Small intestine (tissue), 16 donors: ENCODE results near the gene TRIM4. TPM values are rescaled to one million over a fixed set of nuclear protein-coding genes. Genes with fewer than 3 reads are reported as not detected.
A peak's percentile ranks its signal among the peaks of the same experiment; 100 is the strongest.
"Not testable (repeated sequence)": the region's sequence is repeated elsewhere in the genome, so short reads cannot be mapped to it uniquely, and the experiment has no call there.

ENCODE experiments used
- DNase-seq, 2 donors: peaks; one replicate each; pipeline versions ENCODE4 v3.0.0 to v3.0.0-alpha.2; 2013
- FAIRE-seq: peaks from 2 replicates; lab custom pipeline; 2012; peaks lifted over from hg19 to GRCh38; lab: Jason Lieb, UNC
- H3K27ac ChIP-seq, 3 donors: one replicate each; pipeline ENCODE4 v1.5.1; 2013; ENCODE audit warnings: low read length in 2 of 3, mild to moderate bottlenecking in 2 of 3, control low read depth in 1 of 3, inconsistent platforms in 1 of 3, low read depth in 1 of 3, moderate library complexity in 1 of 3
- H3K27me3 ChIP-seq, 3 donors: one replicate each; pipeline ENCODE4 v1.6.1; 2013; ENCODE audit warnings: low read length in 3 of 3, inconsistent platforms in 1 of 3; ENCODE audit not compliant: control insufficient read depth in 3 of 3, insufficient read depth in 3 of 3
- H3K36me3 ChIP-seq, 3 donors: one replicate each; pipeline ENCODE4 v1.6.1; 2013; ENCODE audit warnings: low read length in 3 of 3, inconsistent platforms in 1 of 3, low read depth in 1 of 3, mild to moderate bottlenecking in 1 of 3, moderate library complexity in 1 of 3; ENCODE audit not compliant: control insufficient read depth in 3 of 3, insufficient read depth in 2 of 3
- H3K4me1 ChIP-seq, 3 donors: one replicate each; pipeline ENCODE4 v1.6.1; 2013; ENCODE audit warnings: low read length in 2 of 3, inconsistent platforms in 1 of 3, low read depth in 1 of 3, mild to moderate bottlenecking in 1 of 3, moderate library complexity in 1 of 3; ENCODE audit not compliant: control insufficient read depth in 3 of 3, insufficient read depth in 2 of 3
- H3K4me3 ChIP-seq, 3 donors: one replicate each; pipeline ENCODE4 v1.5.1; 2013; ENCODE audit warnings: low read length in 3 of 3, control low read depth in 1 of 3, inconsistent platforms in 1 of 3, low read depth in 1 of 3, mild to moderate bottlenecking in 1 of 3, moderate library complexity in 1 of 3
- H3K9me3 ChIP-seq, 2 donors: one replicate each; pipeline ENCODE4 v1.6.1; 2013; ENCODE audit warnings: low read depth in 1 of 2, low read length in 1 of 2; ENCODE audit not compliant: control insufficient read depth in 2 of 2, insufficient read depth in 1 of 2
- WGBS, 3 donors: extraction: QIAGEN DNeasy Blood & Tissue Kit; methylation state at CpG; one replicate each; pipeline ENCODE4 v1.1.7; 2013; 5-methylcytosine and 5-hydroxymethylcytosine counted together
- long read RNA-seq, 10 donors: transcript quantifications; one replicate each; lab custom pipeline, GENCODE V29; 2026
- polyA plus RNA-seq, 4 donors: library from polyadenylated mRNA; stranded (reverse) in 3 of 4; unstranded in 1 of 4; fragments of 200-250 nt in 3 of 4; fragments of 120-200 nt in 1 of 4; gene quantifications; one replicate each; pipeline versions ENCODE4 v1.2.1 to v1.2.3, GENCODE V29; 2013
- donor health status: healthy with polysubstance abuse.
- donor health status: control.
- donor health status: control.
- donor health status: Bipolar disorder and iron deficiency.
- donor health status: healthy.

The TRIM4 gene, protein sequence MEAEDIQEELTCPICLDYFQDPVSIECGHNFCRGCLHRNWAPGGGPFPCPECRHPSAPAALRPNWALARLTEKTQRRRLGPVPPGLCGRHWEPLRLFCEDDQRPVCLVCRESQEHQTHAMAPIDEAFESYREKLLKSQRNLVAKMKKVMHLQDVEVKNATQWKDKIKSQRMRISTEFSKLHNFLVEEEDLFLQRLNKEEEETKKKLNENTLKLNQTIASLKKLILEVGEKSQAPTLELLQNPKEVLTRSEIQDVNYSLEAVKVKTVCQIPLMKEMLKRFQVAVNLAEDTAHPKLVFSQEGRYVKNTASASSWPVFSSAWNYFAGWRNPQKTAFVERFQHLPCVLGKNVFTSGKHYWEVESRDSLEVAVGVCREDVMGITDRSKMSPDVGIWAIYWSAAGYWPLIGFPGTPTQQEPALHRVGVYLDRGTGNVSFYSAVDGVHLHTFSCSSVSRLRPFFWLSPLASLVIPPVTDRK
- polyA plus RNA-seq: 10 to 100 TPM; 18.8 to 36.3 (median 20.0) TPM
- long read RNA-seq, donor 1, transcript TRIM4-201 (6 exons, 3,374 nt): major isoform, 11 of 22 reads
- long read RNA-seq, donor 1, partial matches to known transcripts: 0 of 22 reads
- long read RNA-seq, donor 1, other reads (novel, unspliced or antisense): 9 of 22 reads
- long read RNA-seq, donor 2, transcript TRIM4-201 (6 exons, 3,374 nt): major isoform, 6 of 6 reads
- long read RNA-seq, donor 2, partial matches to known transcripts: 0 of 6 reads
- long read RNA-seq, donor 2, other reads (novel, unspliced or antisense): 0 of 6 reads
- long read RNA-seq, donor 3, partial matches to known transcripts: 0 of 2 reads
- long read RNA-seq, donor 3, other reads (novel, unspliced or antisense): 0 of 2 reads
- long read RNA-seq, donor 4: 0 reads
- long read RNA-seq, donor 5, partial matches to known transcripts: 0 of 1 reads
- long read RNA-seq, donor 5, other reads (novel, unspliced or antisense): 0 of 1 reads
- long read RNA-seq, donor 6, partial matches to known transcripts: 0 of 5 reads
- long read RNA-seq, donor 6, other reads (novel, unspliced or antisense): 0 of 5 reads
- long read RNA-seq, donor 7, partial matches to known transcripts: 0 of 3 reads
- long read RNA-seq, donor 7, other reads (novel, unspliced or antisense): 0 of 3 reads
- long read RNA-seq, donor 8: 0 reads
- long read RNA-seq, donor 9, partial matches to known transcripts: 0 of 2 reads
- long read RNA-seq, donor 9, other reads (novel, unspliced or antisense): 0 of 2 reads
- long read RNA-seq, donor 10, partial matches to known transcripts: 0 of 5 reads
- long read RNA-seq, donor 10, other reads (novel, unspliced or antisense): 0 of 5 reads

DNA sequence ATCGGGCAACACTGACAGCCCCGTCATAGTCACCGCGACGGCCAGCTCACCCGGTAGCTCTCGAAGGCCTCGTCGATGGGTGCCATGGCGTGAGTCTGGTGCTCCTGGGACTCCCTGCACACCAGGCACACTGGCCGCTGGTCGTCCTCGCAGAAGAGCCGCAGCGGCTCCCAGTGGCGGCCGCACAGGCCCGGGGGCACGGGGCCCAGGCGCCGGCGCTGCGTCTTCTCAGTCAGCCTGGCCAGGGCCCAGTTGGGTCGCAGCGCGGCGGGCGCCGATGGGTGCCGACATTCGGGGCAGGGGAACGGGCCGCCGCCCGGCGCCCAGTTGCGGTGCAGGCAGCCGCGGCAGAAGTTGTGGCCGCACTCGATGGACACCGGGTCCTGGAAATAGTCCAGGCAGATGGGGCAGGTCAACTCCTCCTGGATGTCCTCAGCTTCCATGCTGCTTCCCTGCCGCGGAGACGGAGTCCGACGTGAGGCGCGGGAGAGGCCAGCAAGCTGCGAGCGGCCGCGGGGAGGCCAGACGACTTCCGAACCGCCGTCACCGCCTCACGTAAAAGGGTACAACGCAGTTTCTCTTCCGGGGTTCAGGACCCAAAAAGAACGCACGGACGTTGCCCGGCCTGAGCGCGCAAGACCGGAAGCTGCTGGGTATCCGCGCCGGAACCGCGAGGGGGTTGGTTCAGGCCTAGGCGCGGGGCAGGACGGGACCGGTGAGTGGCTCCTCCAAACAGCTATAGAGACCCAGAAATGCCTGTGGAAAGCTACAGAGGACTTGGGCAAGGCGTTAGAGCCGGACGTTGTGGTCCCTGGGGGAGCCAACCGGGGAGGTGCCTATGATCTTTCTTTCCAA is at the start of gene TRIM4:
TSS of gene TRIM4 (minus strand) at position 572 of the 855 bp plus-strand sequence. CDS start at position 443, 129 bp downstream.
- DNase-seq (peak; percentile 93 to 95), FAIRE-seq (no peak)
- Histone ChIP-seq H3K9me3 (peaks cover 0 to 3% of the 10 kb centered on the region in 2 donors), H3K4me3 (peak within 1 kb of the TSS; percentile 67 to 92 (median 86)), H3K27me3 (no peaks in the 10 kb centered on the region), H3K27ac (peak within 1 kb of the TSS; percentile 84 to 100 (median 88)), H3K4me1 (peaks cover 3 to 18% (median 13%) of the 10 kb centered on the region in 3 donors), H3K36me3 (peaks cover 2 to 16% (median 4%) of the 10 kb centered on the region in 3 donors)
- WGBS, 3 donors: 1% methylated on average over 81 of the region's 81 CpGs

DNA sequence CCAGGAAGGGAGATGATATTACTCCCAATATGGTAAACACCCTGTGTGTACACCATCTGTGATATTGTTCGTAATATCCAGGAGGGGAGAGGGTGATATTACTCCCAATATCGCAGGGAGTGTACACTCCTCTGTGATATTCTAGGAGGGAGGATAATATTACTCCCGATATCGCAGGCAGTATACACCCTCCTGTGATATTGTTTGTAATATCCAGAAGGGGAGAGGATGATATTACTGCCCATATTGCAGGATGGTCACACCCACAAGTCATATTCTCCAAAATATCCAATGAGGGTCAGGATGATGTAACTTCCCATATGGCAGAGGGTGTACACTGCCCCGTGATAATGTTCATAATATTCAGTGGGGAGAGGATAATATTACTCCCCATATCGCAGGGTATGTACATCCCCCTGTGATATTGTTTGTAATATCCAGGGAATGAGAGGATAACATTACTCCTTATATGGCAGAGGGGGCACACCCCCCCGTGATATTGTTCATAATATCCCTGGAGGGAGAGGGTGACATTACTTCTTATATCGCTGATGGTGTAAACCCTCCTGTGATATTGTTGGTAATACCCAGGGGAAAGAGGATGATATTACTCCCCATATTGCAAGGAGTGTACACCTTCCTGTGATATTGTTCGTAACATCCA is 39.4 kb upstream of the TRIM4 start:
- H3K36me3 ChIP-seq: no peaks in the 10 kb centered on the region
- peaks cover 0 to 5% (median 4%) of the 10 kb centered on the region in 3 donors for H3K27me3 ChIP-seq
- no peak overlapping the region for H3K27ac ChIP-seq
- WGBS, 3 donors: 71 to 83% (median 75%) methylated on average over 9 of the region's 9 CpGs
- DNase-seq: no peak
- FAIRE-seq: no peak
- no peaks in the 10 kb centered on the region for H3K9me3 ChIP-seq
- no peak overlapping the region for H3K4me3 ChIP-seq
- no peaks in the 10 kb centered on the region for H3K4me1 ChIP-seq

DNA sequence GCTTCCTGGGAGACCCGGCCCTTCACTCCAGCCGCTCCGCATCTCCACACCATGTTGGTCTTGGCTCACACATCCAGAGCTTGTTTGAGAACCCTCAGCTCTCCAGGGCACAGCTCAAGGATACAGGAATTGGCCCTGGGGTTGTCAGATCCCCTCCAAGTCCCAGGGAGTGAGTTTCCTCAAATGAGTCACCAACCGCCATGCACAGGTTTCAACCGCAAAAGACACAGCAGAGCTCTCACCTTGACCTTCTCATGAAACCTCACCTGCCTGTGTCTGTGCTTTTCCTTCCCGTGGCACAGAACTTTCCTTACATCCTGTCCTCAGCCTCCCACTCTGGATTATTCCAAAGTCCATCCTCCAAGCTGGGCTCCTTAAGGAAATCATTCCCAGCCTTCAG is 35.9 kb upstream of the TRIM4 start:
- FAIRE-seq (no peak), DNase-seq (peak in 1 of 2 donors; percentile 29)
- Histone ChIP-seq H3K36me3 (no peaks in the 10 kb centered on the region), H3K4me3 (no peak overlapping the region), H3K9me3 (peaks cover 0 to 9% of the 10 kb centered on the region in 2 donors), H3K27me3 (peaks cover 0 to 3% (median 0%) of the 10 kb centered on the region in 3 donors), H3K4me1 (peaks cover 0 to 2% (median 0%) of the 10 kb centered on the region in 3 donors), H3K27ac (no peak overlapping the region)
- 50 to 76% (median 56%) methylated on average over 6 of the region's 6 CpGs for WGBS, 3 donors

DNA sequence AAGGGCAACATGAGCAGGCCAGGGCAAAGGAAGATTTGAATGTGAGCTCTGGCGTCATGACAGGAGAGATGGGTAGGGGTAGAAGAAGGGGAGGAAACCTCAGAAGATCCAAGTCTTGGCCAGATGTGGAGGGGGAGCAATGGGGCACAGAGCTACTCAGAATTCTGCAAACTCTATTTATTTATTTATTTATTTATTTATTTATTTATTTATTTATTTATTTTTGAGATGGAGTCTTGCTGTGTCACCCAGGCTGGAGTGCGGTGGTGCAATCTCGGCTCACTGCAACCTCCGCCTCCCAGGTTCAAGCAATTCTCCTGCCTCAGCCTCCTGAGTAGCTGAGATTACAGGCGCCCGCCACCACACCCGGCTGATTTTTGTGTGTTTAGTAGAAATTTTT is 35.3 kb upstream of the TRIM4 start:
- 87 to 98% (median 92%) methylated on average over 7 of the region's 7 CpGs for WGBS, 3 donors
- H3K27ac ChIP-seq, FAIRE-seq, H3K9me3 ChIP-seq, H3K4me1 ChIP-seq, H3K36me3 ChIP-seq, H3K27me3 ChIP-seq, H3K4me3 ChIP-seq, DNase-seq: not testable (repeated sequence)

DNA sequence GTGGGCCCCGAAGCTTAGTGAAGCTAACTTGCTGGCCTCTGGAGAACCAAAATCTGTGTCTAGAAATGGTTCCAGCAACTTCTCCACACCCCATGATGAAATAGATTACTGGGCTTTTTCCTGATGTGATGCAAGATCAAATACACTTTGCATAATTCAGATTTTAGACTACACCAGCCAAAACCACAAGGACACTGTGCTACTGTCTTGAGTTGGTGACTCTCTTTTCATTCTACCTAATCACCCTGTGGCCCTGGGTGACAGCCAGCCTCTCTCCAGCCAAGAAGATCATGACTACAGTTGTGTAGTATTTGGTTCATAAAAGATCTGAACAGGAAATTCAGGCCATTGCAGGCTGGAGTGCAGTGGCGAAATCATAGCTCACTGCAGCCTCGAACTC is 34.3 kb upstream of the TRIM4 start:
- 72 to 85% (median 82%) methylated on average over 3 of the region's 3 CpGs for WGBS, 3 donors
- no peak for FAIRE-seq
- Histone ChIP-seq H3K4me1 (peaks cover 0 to 2% (median 0%) of the 10 kb centered on the region in 3 donors), H3K27ac (peak overlapping the region in 1 of 3 donors; percentile 4), H3K36me3 (no peaks in the 10 kb centered on the region), H3K27me3 (peaks cover 0 to under 1% (median 0%) of the 10 kb centered on the region in 3 donors), H3K9me3 (peaks cover 0 to 10% of the 10 kb centered on the region in 2 donors), H3K4me3 (no peak overlapping the region)
- no peak for DNase-seq

DNA sequence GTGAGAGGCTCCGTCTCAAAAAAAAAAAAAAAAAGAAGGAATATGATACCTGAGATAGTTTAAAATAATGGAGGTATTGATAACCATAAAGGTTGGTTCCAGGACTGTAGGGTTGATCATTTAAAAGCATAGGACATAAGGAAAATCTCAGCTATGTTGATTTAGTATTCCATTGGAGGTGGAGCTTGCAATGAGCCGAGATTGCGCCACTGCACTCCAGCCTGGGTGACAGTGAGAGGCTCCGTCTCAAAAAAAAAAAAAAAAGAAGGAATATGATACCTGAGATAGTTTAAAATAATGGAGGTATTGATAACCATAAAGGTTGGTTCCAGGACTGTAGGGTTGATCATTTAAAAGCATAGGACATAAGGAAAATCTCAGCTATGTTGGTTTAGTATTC is 33.3 kb upstream of the TRIM4 start:
- H3K9me3 ChIP-seq, H3K27me3 ChIP-seq, H3K27ac ChIP-seq, DNase-seq, H3K4me3 ChIP-seq, H3K4me1 ChIP-seq, H3K36me3 ChIP-seq: not testable (repeated sequence)
- WGBS, 3 donors: 65 to 85% (median 78%) methylated on average over 3 to 4 of the region's 4 CpGs
- FAIRE-seq: peak; percentile 5

DNA sequence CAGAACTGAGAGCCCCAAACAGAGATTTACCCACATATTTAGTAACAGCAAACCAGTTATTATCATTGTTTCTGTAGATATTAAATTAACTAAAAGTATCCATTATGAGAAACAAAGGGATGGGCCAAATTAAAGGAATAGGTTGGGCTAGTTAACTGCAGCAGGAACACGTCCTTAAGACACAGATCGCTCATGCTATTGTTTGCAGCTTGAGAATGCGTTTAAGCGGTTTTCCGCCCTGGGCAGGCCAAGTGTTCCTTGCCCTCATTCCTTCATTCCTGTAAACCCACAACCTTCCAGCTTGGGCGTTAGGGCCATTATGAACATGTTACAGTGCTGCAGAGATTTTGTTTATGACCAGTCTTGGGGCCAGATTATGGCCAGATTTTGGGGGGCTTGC is 31.5 kb upstream of the TRIM4 start:
- not testable (repeated sequence) for H3K4me1 ChIP-seq, DNase-seq, H3K9me3 ChIP-seq, H3K27me3 ChIP-seq, H3K27ac ChIP-seq, H3K36me3 ChIP-seq, H3K4me3 ChIP-seq, FAIRE-seq
- 89 to 92% (median 91%) methylated on average over 6 of the region's 6 CpGs for WGBS, 3 donors
